ENCODE results near the gene SRSF4. TPM values are rescaled to one million over a fixed set of nuclear protein-coding genes. Genes with fewer than 3 reads are reported as not detected.

SRSF4 gene
- total and polyA plus RNA-seq, 11 donors: 40.4 to 54.6 (median 49.0) TPM

- no peak for ATAC-seq
- TF ChIP-seq POLR2A (IDR thresholded peaks at IDR 0.05) (no peak), CTCF (IDR thresholded peaks at IDR 0.05) (no peak)
These were observed 55.9 kb downstream of the SRSF4 start for GRCh38 chr1:29125788-29126187.

GRCh38 chr1:29125237-29125641, 56.5 kb downstream of the SRSF4 start:
- no peaks in the 10 kb centered on the region for H3K9me3 ChIP-seq
- intact Hi-C loops (cut with DNase I): loop anchor here in 4 of 10 donors (2.0 to 10.0 kb wide), 4 partner anchors 50 to 350 kb away; partner anchors contain the start of gene SRSF4 (in 2 of the 4)
- H3K4me3 ChIP-seq: peak overlapping the region; percentile 56 to 90 (median 77)
- H3K36me3 ChIP-seq: no peaks in the 10 kb centered on the region
- WGBS, 4 donors: 62 to 67% (median 64%) methylated on average over 14 of the region's 14 CpGs
- peaks cover 0 to 57% (median 18%) of the 10 kb centered on the region in 9 donors for H3K27me3 ChIP-seq
- peak overlapping the region; percentile 84 to 99 (median 94) for H3K27ac ChIP-seq
- H3K4me1 ChIP-seq: peaks cover 0 to 40% (median 18%) of the 10 kb centered on the region in 12 donors
- DNase-seq (peak in 2 of 5 donors; percentile 17 to 24), ATAC-seq (no peak)
- TF ChIP-seq CTCF (IDR thresholded peaks at IDR 0.05) (no peak), POLR2A (IDR thresholded peaks at IDR 0.05) (no peak)

More at GRCh38 chr1:29125788-29126187, 55.9 kb downstream of the SRSF4 start:
- Histone ChIP-seq H3K36me3 (no peaks in the 10 kb centered on the region), H3K27me3 (peaks cover 0 to 55% (median 18%) of the 10 kb centered on the region in 9 donors), H3K27ac (peak overlapping the region in 4 of 12 donors; percentile 91 to 99 (median 96)), H3K4me3 (peak overlapping the region in 1 of 12 donors; percentile 83), H3K4me1 (peaks cover 0 to 40% (median 18%) of the 10 kb centered on the region in 12 donors), H3K9me3 (no peaks in the 10 kb centered on the region)
- intact Hi-C loops (cut with DNase I): loop anchor here in 4 of 10 donors (2.0 to 10.0 kb wide), 4 partner anchors 49 to 351 kb away; partner anchors contain the start of gene SRSF4 (in 2 of the 4)
- DNase-seq: no peak
- 90 to 93% (median 91%) methylated on average over 6 of the region's 6 CpGs for WGBS, 4 donors

- Histone ChIP-seq H3K27me3 (peaks cover 0 to 57% (median 18%) of the 10 kb centered on the region in 9 donors), H3K27ac (peak overlapping the region; percentile 84 to 99 (median 94)), H3K4me3 (peak overlapping the region; percentile 56 to 90 (median 77)), H3K9me3 (no peaks in the 10 kb centered on the region), H3K36me3 (no peaks in the 10 kb centered on the region), H3K4me1 (peaks cover 0 to 40% (median 18%) of the 10 kb centered on the region in 12 donors)
- TF ChIP-seq POLR2A (IDR thresholded peaks at IDR 0.05): peak in 1 of 2 donors; percentile 42
- peak; percentile 24 to 77 (median 70) for TF ChIP-seq CTCF (IDR thresholded peaks at IDR 0.05)
- ATAC-seq (peak; percentile 58 to 81 (median 78)), DNase-seq (peak; percentile 82 to 90 (median 87))
- intact Hi-C loops (cut with DNase I): loop anchor here in 7 of 10 donors (2.0 to 10.0 kb wide), 7 partner anchors 50 to 350 kb away; partner anchors contain the start of gene SRSF4 (in 4 of the 7)
- 4 to 6% (median 5%) methylated on average over 39 to 85 of the region's 85 CpGs for WGBS, 4 donors
These were observed 57.1 kb downstream of the SRSF4 start for GRCh38 chr1:29124366-29125236.
